ENCODE measurements around the gene PDZD11.

DNA sequence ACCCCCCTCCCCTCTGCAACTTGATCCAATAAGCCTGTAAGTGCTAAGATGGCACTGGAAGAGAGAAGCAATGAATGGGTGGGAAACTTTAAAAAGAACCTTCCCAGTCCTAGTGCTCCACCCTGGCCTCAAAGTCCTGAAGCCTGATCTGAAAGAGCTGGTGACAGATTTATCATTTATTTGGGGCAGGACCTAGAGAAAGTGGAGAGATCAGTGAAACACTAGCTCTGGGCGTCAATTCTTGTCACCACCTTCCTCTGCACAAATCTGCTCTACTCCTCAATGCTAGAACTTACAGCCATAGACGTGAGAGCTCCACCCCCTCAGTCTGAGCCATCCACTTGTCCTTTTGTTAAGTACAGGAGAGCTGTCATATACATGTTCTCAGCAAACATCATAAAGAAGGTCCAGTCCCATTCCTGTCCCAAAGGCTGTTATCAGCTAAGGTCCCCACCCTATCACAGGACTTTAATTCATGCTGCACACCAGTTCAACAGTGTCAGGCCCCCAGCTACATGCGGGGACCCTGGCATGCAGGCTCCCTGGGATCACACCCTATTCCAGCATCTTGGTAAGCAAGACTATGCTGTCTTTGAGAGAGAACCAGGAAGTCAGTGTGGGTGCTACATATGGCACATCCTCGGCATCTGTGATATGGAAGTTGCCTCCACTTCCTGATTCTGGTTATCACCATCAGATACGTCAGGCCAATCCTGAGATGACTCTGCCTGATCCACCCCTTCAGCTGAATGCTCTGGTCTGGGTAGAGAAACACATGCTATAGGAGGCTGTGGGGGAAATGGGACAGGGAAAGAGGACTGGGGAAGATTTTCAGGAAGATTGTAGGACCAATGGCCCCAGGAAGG lies 32.1 kb downstream of the PDZD11 start:
- TF ChIP-seq, protein P1, sequence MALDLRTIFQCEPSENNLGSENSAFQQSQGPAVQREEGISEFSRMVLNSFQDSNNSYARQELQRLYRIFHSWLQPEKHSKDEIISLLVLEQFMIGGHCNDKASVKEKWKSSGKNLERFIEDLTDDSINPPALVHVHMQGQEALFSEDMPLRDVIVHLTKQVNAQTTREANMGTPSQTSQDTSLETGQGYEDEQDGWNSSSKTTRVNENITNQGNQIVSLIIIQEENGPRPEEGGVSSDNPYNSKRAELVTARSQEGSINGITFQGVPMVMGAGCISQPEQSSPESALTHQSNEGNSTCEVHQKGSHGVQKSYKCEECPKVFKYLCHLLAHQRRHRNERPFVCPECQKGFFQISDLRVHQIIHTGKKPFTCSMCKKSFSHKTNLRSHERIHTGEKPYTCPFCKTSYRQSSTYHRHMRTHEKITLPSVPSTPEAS (tag by site-specific recombination; IDR thresholded peaks at IDR 0.05), result no peak
- TF ChIP-seq ZSCAN30 (tag by site-specific recombination; IDR thresholded peaks at IDR 0.05), result no peak
- TF ChIP-seq ZNF133 (tag by site-specific recombination; IDR thresholded peaks at IDR 0.05), result no peak
- TF ChIP-seq, protein P2, sequence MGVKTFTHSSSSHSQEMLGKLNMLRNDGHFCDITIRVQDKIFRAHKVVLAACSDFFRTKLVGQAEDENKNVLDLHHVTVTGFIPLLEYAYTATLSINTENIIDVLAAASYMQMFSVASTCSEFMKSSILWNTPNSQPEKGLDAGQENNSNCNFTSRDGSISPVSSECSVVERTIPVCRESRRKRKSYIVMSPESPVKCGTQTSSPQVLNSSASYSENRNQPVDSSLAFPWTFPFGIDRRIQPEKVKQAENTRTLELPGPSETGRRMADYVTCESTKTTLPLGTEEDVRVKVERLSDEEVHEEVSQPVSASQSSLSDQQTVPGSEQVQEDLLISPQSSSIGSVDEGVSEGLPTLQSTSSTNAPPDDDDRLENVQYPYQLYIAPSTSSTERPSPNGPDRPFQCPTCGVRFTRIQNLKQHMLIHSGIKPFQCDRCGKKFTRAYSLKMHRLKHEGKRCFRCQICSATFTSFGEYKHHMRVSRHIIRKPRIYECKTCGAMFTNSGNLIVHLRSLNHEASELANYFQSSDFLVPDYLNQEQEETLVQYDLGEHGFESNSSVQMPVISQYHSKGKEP (tag by site-specific recombination; IDR thresholded peaks at IDR 0.05), result no peak
- TF ChIP-seq, protein P3, sequence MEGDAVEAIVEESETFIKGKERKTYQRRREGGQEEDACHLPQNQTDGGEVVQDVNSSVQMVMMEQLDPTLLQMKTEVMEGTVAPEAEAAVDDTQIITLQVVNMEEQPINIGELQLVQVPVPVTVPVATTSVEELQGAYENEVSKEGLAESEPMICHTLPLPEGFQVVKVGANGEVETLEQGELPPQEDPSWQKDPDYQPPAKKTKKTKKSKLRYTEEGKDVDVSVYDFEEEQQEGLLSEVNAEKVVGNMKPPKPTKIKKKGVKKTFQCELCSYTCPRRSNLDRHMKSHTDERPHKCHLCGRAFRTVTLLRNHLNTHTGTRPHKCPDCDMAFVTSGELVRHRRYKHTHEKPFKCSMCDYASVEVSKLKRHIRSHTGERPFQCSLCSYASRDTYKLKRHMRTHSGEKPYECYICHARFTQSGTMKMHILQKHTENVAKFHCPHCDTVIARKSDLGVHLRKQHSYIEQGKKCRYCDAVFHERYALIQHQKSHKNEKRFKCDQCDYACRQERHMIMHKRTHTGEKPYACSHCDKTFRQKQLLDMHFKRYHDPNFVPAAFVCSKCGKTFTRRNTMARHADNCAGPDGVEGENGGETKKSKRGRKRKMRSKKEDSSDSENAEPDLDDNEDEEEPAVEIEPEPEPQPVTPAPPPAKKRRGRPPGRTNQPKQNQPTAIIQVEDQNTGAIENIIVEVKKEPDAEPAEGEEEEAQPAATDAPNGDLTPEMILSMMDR (tag by site-specific recombination; IDR thresholded peaks at IDR 0.05), result no peak
